NCI-H524 (cell line): ENCODE data around the gene SLC41A1.
A peak's percentile ranks its signal among the peaks of the same experiment; 100 is the strongest.

Experiments used
- DNase-seq, 2 experiments: peaks; one replicate each; lab custom pipeline; 2025; lab: John Stamatoyannopoulos, UW

SLC41A1 gene

DNA sequence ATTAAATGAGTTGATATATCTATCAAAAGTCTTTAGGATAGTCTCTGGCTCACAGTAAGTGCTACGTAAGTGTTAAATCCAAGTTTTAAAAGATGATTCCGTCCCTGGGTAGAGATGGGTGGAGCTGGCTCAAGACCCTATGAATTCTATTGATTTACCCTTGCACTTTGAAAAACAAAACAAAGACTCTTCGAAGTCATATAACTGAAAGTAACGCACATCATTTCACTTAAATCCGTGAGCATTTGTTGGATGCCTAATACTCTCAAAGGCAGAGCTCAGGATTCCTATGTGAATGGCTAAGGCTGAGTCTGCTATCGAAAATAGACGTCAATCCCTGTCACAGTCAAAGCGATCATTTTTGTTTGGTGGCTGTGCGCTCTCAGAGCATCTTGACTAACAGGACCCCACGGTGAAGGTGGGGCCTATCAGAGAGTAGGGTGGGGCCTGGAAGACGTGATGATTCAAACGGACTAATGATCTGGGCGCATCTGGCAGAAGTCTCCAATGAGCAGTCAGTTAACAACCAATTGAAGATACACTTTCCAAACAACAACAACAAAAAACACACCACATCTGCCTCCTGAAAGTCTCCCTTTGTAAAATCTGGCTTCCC lies 61.9 kb downstream of the SLC41A1 start:
- DNase-seq = peak in 1 of 2 experiments; percentile 13

DNA sequence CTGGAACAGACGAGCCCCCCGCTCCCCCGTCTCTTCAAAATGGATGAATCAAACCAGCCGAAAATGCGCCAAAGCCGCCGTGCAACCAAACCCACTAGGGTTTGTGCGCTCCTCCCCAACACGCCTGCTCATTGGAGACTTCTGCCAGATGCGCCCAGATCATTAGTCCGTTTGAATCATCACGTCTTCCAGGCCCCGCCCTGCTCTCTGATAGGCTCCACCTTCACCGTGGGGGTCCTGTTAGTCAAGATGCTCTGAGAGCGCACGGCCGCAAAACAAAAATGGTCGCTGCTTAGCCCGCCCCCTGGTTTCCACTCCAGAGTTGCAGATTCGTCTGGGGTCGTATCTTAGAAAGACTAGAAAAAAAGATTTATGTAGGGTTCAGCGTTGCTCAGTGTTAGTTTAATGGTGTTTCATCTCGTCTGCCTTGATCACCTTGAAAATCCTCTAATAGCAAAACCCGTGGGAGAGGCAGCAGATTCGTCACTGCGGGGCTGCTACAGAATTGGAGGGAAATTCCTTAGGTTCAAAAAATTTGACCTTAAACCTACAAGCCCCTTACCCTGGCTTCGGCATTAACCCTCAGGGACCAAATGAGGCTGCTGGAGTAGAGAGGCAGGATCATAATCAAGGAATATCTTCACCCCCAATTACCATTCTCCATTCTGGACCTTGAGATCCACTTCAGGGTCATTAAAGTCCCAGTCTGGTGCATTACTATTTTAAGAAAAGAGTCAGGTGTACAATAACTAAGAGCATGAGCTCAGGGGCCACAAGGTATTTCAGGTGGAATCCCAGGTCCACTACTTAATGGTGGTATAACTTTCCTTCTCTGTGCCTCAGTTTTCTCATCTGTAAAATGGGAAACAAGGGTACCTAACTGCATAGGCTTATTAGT lies 62.6 kb downstream of the SLC41A1 start, which contains the start of gene NUCKS1:
Gene NUCKS1 (minus strand): TSS at position 45 of the 898 bp plus-strand sequence. CDS start 209 bp downstream, outside the sequence.
- DNase-seq = peak; percentile 96 to 99

DNA sequence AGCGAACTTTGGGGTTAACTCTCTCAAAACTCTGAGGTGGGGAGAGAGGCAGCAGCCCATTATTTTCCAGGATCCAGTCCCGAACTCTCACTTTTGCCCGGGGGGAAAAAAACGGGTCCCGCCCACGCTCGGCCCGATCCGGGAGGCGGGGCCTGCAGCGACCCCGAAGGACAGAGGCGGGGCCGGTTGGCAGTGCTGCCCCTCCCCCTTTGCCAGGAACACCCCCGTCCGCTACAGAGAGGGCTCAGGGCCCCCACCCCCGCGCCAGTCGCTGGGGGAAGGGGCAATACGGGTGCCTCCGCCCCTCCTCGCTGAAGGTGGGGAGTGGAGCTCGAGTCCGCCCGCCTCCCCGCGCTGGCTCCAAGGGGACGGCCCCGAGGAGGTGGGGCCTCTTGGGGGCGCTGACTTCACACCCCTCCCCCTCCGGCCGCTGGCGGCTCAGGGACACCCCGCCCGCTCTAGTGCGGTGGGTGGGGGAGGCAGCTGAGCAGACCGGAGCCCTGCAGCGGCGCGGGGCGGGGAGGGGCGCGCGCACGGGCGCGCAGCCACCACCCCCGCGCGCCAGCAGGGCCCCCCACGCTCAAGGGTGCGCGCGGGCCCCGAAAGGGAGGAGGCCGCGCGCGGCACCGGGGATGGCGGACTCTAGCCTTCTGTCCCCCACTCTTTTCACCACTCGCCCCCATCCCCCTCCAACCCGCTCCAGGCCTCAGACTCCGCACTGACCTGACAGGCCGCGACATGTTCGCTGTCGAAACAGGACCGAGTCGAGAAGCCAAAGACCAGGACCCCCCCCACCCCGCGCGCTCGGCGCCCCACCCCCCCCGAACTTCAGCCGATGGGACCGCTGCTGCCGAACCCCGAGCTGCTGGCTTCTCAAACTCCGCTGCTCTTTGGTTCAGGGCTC lies 63.5 kb downstream of the SLC41A1 start:
- DNase-seq = peak; percentile 75 to 90

GRCh38 chr1:205748403-205749233 lies 64.4 kb downstream of the SLC41A1 start:
- DNase-seq = peak in 1 of 2 experiments; percentile 53

DNA sequence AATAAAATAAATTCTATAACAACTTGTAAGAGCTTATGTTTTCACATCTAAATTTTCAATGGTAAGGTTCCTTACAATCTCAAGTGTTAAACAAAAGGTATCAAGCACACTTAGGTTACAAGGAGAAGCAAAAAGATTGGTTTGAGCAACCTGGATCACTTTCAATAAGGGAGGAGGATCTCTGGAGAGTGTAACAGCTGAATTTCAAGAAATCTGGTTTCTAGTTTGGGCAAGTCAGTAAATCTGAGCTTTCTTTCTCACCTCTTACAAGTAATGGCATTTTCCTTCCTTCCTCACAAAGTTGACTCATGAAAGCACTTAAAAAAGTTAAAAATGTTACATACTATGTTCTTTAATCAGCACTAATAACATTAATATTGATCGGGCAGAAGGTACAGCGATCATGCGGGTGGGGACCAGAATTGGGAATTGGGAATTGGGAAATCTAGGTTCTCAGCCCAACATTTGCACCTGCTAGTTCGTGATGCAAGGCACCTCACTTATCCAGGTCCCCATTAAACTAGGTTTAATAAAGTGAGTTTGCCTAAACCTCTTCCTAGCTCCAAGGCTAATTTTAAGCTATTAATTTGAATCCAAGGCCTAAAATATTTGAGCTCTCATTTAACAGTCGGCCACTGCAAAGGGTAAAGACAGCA lies 66.1 kb downstream of the SLC41A1 start:
- no peak for DNase-seq

DNA sequence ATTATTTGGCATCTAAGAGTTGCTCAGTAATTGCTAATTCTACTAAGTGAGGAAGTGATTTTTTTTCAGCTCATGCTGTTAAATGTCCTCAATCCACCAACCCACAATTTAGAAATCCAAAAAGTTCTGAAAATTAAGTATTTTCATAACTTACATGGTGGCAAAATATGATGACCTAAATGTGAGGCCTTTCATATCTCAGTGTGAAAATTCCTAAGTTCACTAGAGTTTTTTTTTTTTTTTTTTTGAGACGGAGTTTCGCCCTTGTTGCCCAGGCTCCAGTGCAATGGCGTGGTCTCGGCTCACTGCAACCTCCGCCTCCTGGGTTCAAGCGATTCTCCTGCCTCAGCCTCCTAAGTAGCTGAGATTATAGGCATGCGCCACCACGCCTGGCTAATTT lies 68.6 kb downstream of the SLC41A1 start:
- DNase-seq = no peak

DNA sequence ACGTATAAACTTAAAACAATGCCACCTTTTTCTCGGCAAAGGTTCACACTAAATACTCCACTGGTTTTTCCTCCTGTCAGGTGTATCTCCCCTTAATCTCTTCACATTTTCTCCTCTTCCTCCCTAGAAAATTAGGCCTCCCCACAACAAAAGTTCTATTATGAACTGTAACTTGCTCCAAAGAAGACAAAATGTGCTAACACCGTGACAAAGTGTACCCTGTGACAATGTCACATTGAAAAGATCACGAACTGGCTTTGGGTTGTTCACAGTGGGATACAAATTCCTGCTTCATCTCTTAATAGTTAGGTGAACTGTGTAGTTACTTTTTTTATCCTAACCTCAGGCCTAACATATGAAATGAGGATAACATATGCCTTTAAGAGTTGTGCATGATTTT lies 69.0 kb downstream of the SLC41A1 start:
- DNase-seq = no peak

DNA sequence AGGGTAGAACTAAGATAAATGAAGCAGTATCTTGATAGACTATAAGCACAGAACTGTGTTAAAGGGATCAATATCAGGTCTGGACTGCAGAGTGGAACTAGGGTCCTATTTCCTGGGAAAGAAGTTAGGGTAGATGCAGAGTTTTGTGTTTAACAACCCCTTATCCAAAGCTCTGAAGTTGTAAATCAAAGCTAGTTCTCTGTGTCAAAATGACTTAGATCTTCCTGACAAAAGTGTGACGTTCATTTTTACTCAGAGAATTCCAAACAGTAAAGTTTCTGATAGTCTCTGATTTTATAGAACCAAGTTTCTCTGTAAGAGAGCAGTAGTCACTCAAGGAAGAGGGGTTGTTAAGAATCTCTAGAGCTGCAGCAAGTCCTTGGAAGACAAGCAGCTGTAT lies 71.3 kb downstream of the SLC41A1 start:
- no peak for DNase-seq

DNA sequence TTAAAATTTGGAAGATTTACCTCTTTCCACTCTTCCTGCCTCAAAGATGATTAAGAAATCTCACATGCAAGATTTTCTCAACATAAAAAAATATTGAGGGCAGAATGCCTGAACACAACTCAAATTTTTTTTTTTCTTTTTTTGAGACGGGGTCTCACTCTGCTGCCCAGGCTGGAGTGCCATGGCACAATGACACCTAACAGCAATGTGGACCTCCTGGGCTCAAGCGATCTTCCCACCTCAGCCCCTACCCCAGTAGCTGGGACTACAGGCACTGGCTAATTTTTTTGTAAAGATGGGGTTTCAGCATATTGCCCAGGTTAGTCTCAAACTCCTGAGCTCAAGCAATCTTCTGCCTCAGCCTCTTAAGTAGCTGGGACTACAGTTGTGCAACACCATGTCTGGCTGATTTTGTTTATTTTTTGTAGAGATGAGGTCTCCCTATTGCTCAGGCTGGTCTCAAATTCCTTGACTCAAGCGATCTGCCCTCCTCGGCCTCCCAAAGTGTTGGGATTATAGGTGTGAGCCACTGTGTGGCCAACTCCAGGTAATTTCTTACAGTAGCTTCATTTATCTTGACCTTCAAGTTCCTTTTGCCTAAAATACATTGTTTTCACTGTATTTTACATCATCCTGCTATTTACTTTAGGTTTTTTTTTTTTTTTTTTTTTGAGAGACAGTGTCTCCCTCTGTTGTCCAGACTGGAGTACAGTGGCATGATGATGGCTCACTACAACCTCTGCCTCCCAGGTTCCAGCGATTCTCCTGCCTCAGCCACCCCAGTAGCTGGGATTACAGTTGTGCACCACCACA lies 73.4 kb downstream of the SLC41A1 start:
- no peak for DNase-seq
